Esophagus muscularis mucosa (tissue), 3 donors: Measurements from ENCODE around the gene LGALS3.

Source experiments
- CTCF ChIP-seq, 3 experiments: fragments of 200-600 bp in 2 of 3; fragments of 450-650 bp in 1 of 3; sonication (generic) in 2 of 3; IDR thresholded peaks; one replicate each; pipeline ENCODE4 v1.5.1; 2017 to 2019; ENCODE audit warnings: antibody characterized with exemption in 3 of 3, mild to moderate bottlenecking in 2 of 3, moderate library complexity in 1 of 3
- POLR2A ChIP-seq: fragments of 450-650 bp; IDR thresholded peaks from one replicate; pipeline ENCODE4 v1.6.1; 2017; ENCODE audit warnings: antibody characterized with exemption, moderate library complexity, mild to moderate bottlenecking, low read depth
- POLR2AphosphoS5 ChIP-seq, 2 donors: sonication (generic); formaldehyde crosslinking; IDR thresholded peaks; one replicate each; pipeline ENCODE4 v1.6.1; 2017; ENCODE audit warnings: antibody characterized with exemption in 2 of 2

- TF ChIP-seq CTCF (IDR thresholded peaks at IDR 0.05), result no peak
- TF ChIP-seq POLR2A, result peak; percentile 23
- TF ChIP-seq POLR2AphosphoS5 (IDR thresholded peaks at IDR 0.05), result peak; percentile 77 to 94
Measured at GRCh38 chr14:55107766-55108554, 21.1 kb upstream of the LGALS3 start.
